HEK293T (cell line): ENCODE results near the gene LUZP1.

Experiments used
- CTCF ChIA-PET: fragments of 350-600 bp; formaldehyde crosslinking; extraction: SDS; loops from one replicate; lab custom pipeline; 2021; ENCODE audit warnings: antibody characterized with exemption, inconsistent platforms; lab: Yijun Ruan, JAX
- POLR2A ChIA-PET: fragments of 350-600 bp; formaldehyde crosslinking; extraction: SDS; loops from one replicate; lab custom pipeline; 2020; ENCODE audit warnings: antibody characterized with exemption, inconsistent platforms; lab: Yijun Ruan, JAX
- DNase-seq: peaks from one replicate; pipeline ENCODE4 v3.0.0; 2012; ENCODE audit warnings: mixed read lengths; ENCODE audit errors: extremely low spot score
- ARNT ChIP-seq: fragments of 450-650 bp; IDR thresholded peaks from 2 replicates; pipeline ENCODE4 v1.6.1; 2017; ENCODE audit warnings: mild to moderate bottlenecking
- BHLHE40 ChIP-seq: fragments of 450-650 bp; IDR thresholded peaks from 2 replicates; pipeline ENCODE4 v1.6.1; 2016; ENCODE audit warnings: mild to moderate bottlenecking, moderate library complexity, borderline replicate concordance
- CTBP1 ChIP-seq: fragments of 450-650 bp; IDR thresholded peaks from 2 replicates; pipeline ENCODE4 v1.6.1; 2016; ENCODE audit warnings: borderline replicate concordance
- ELF4 ChIP-seq: fragments of 450-650 bp; IDR thresholded peaks from 2 replicates; pipeline ENCODE4 v1.6.1; 2017; ENCODE audit warnings: antibody characterized with exemption
- FOXA1 ChIP-seq: fragments of 450-650 bp; IDR thresholded peaks from 2 replicates; pipeline ENCODE4 v1.6.1; 2016; ENCODE audit warnings: mild to moderate bottlenecking
- FOXK2 ChIP-seq: fragments of 450-650 bp; IDR thresholded peaks from 2 replicates; pipeline ENCODE4 v1.6.1; 2016; ENCODE audit warnings: mild to moderate bottlenecking
- FOXM1 ChIP-seq: fragments of 450-650 bp; IDR thresholded peaks from 2 replicates; pipeline ENCODE4 v1.6.1; 2017; ENCODE audit warnings: mild to moderate bottlenecking, borderline replicate concordance
- HDGF ChIP-seq: fragments of 450-650 bp; IDR thresholded peaks from 2 replicates; pipeline ENCODE4 v1.6.1; 2017; ENCODE audit warnings: antibody characterized with exemption, borderline replicate concordance
- L3MBTL2 ChIP-seq: fragments of 450-650 bp; conservative IDR thresholded peaks from 2 replicates; pipeline ENCODE4 v1.6.1; 2016; ENCODE audit warnings: mild to moderate bottlenecking
- LEF1 ChIP-seq: fragments of 450-650 bp; IDR thresholded peaks from 2 replicates; pipeline ENCODE4 v1.6.1; 2017; ENCODE audit warnings: mild to moderate bottlenecking, borderline replicate concordance
- NFRKB ChIP-seq: fragments of 450-650 bp; IDR thresholded peaks from 2 replicates; pipeline ENCODE4 v1.6.1; 2016; ENCODE audit warnings: mild to moderate bottlenecking, moderate library complexity
- PKNOX1 ChIP-seq: fragments of 450-650 bp; IDR thresholded peaks from 2 replicates; pipeline ENCODE4 v1.6.1; 2016
- SP1 ChIP-seq: fragments of 450-650 bp; IDR thresholded peaks from 2 replicates; pipeline ENCODE4 v1.6.1; 2017
- SUZ12 ChIP-seq: fragments of 450-650 bp; IDR thresholded peaks from 2 replicates; pipeline ENCODE4 v1.6.1; 2016; ENCODE audit warnings: mild to moderate bottlenecking
- TARDBP ChIP-seq: fragments of 450-650 bp; IDR thresholded peaks from 2 replicates; pipeline ENCODE4 v1.6.1; 2016
- ZNF384 ChIP-seq: fragments of 450-650 bp; IDR thresholded peaks from 2 replicates; pipeline ENCODE4 v1.6.1; 2016

LUZP1 gene

GRCh38 chr1:23132033-23132432, 36.6 kb downstream of the LUZP1 start:
- POLR2A ChIA-PET = no interaction called here
- TF ChIP-seq FOXM1 (no peak), HDGF (no peak), SUZ12 (no peak), PKNOX1 (no peak), LEF1 (no peak), ARNT (no peak), CTBP1 (no peak), BHLHE40 (no peak), ZNF384 (no peak), L3MBTL2 (no peak), FOXK2 (no peak), SP1 (no peak), NFRKB (no peak), ELF4 (no peak), FOXA1 (no peak), TARDBP (no peak)
- CTCF ChIA-PET = interaction anchor here (0.7 kb wide), 1 partner anchor 811 kb away, joined by 3 read pairs; no protein-coding TSS in a partner anchor
- DNase-seq = no peak

GRCh38 chr1:23129846-23130245, 38.8 kb downstream of the LUZP1 start:
- TF ChIP-seq ARNT (no peak), NFRKB (no peak), FOXM1 (no peak), TARDBP (no peak), ZNF384 (no peak), FOXK2 (no peak), PKNOX1 (no peak), HDGF (no peak), FOXA1 (no peak), BHLHE40 (no peak), SUZ12 (no peak), LEF1 (no peak), L3MBTL2 (no peak), CTBP1 (no peak), SP1 (no peak), ELF4 (no peak)
- POLR2A ChIA-PET = no interaction called here
- no peak for DNase-seq
- CTCF ChIA-PET = no interaction called here

- ChIA-PET POLR2A (interaction anchor here (0.8 kb wide), 1 partner anchor 40 kb away, joined by 3 read pairs; no protein-coding TSS in a partner anchor), CTCF (interaction anchor here (1.3 kb wide), 1 partner anchor 80 kb away, joined by 4 read pairs; no protein-coding TSS in a partner anchor)
- DNase-seq = no peak
- TF ChIP-seq ELF4 (no peak), FOXA1 (no peak), L3MBTL2 (no peak), ZNF384 (no peak), FOXK2 (no peak), NFRKB (no peak), SUZ12 (no peak), LEF1 (no peak), FOXM1 (no peak), SP1 (no peak), CTBP1 (no peak)
Observed at GRCh38 chr1:23126801-23127200, 41.9 kb downstream of the LUZP1 start.

GRCh38 chr1:23126200-23126599, 42.5 kb downstream of the LUZP1 start:
- POLR2A ChIA-PET = no interaction called here
- CTCF ChIA-PET = interaction anchor here (1.3 kb wide), 1 partner anchor 79 kb away, joined by 4 read pairs; no protein-coding TSS in a partner anchor

GRCh38 chr1:23125489-23125888, 43.2 kb downstream of the LUZP1 start:
- no peak for DNase-seq
- POLR2A ChIA-PET = no interaction called here
- CTCF ChIA-PET = no interaction called here
- TF ChIP-seq ELF4 (no peak), LEF1 (no peak), PKNOX1 (no peak), ZNF384 (no peak), BHLHE40 (no peak)

More at GRCh38 chr1:23126200-23126599, 42.5 kb downstream of the LUZP1 start:
- no peak for DNase-seq
- TF ChIP-seq ELF4 (no peak), SP1 (no peak), CTBP1 (no peak), FOXK2 (no peak), FOXM1 (no peak), ZNF384 (no peak), PKNOX1 (no peak), HDGF (no peak), L3MBTL2 (no peak)
